GM18499 (cell line): ENCODE data around the gene OTULINL.

Experiments used
- ATAC-seq: cut with Tn5 transposase; IDR thresholded peaks from one replicate; pipeline ENCODE4 v1.9.1; 2021; ENCODE audit warnings: moderate number of reproducible peaks; ENCODE audit not compliant: insufficient read depth, unreplicated experiment

OTULINL gene

GRCh38 chr5:14595891-14596290 is 14.3 kb downstream of the OTULINL start:
- ATAC-seq = no peak

GRCh38 chr5:14597080-14597479 is 15.5 kb downstream of the OTULINL start:
- no peak for ATAC-seq

DNA sequence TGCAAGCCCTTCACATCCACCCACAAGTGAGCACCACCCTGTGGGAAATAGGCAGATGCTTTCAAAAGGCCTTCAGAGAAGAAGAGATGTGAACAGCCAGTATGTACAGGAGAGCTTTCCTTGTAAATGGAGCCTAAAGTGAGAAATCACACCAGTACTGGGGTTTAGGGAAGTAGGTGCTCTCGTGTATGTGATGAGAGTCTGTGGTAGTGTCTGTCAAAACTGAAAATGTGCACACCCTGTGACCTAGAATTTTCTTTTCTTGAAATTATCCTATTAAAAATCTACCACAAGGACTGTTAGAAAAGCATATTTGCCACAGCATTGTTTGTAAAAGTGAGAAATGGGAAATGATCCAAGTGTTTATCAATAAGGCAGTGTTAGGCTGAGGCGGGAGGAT is 16.6 kb downstream of the OTULINL start:
- ATAC-seq = no peak

GRCh38 chr5:14599476-14600127 is 18.0 kb downstream of the OTULINL start:
- no peak for ATAC-seq

DNA sequence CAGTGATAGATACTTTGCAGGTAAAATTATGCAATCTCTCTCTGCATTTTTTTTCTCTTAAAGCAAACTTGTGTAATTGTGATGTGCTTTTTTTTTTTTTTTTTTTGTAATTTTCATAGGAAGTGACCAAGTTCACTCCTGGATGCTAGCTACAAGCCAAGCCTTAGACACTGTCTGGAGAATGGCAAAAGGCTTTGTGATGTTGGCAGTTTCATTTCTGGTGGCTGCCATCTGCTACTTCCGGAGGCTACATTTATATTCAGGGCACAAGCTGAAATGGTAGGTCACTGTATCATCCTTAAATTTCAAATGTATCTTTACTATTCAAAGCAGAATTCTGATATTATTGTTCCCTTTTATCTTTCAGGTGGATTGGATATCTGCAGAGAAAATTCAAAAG is 19.3 kb downstream of the OTULINL start:
- ATAC-seq = no peak

GRCh38 chr5:14603141-14603540 is 21.5 kb downstream of the OTULINL start:
- no peak for ATAC-seq

- ATAC-seq = no peak
Observed at GRCh38 chr5:14607104-14607503, 25.5 kb downstream of the OTULINL start.

GRCh38 chr5:14608169-14608568 is 26.6 kb downstream of the OTULINL start:
- no peak for ATAC-seq

DNA sequence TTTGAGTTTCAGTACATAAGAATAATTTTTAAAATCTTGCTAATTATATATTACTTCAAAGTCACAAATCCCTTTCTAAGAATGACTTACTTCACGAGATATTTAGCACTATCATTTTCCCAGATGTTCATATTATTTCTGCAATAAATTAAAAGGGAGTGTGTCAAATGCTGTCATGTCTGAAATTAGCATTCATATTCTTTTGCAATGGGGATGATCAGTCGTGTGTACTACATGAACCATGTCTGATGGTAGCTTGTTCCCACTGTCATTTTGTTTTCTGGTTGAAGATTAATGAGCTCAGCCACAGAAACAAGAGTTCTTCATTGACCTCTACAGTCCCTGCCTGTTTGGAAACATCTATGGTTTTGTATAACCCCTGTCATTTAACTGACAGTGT is 30.1 kb downstream of the OTULINL start:
- ATAC-seq = no peak

DNA sequence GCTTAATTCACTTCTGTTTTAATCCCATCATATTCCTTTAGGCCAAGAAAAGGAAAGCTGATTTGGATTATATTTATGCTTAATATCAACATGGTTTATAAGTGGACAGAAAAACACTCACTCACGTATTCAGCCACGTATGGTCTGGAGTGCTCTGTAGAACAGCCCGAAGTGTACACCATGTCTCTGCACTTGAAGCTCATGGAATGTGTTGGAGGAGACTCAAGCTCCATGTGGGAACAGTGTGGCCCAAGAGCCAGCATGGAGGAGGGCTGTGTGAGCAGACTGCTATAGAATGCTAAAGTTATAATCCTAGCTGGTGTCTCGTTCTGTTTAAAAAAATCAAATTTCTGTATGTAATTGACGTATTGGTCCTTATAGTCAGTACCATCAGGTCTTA is 32.9 kb downstream of the OTULINL start:
- no peak for ATAC-seq

- no peak for ATAC-seq
Observed at GRCh38 chr5:14615365-14615764, 33.8 kb downstream of the OTULINL start.

GRCh38 chr5:14617441-14617840 is 35.8 kb downstream of the OTULINL start:
- no peak for ATAC-seq

GRCh38 chr5:14627270-14627669 is 45.7 kb downstream of the OTULINL start:
- ATAC-seq = no peak

DNA sequence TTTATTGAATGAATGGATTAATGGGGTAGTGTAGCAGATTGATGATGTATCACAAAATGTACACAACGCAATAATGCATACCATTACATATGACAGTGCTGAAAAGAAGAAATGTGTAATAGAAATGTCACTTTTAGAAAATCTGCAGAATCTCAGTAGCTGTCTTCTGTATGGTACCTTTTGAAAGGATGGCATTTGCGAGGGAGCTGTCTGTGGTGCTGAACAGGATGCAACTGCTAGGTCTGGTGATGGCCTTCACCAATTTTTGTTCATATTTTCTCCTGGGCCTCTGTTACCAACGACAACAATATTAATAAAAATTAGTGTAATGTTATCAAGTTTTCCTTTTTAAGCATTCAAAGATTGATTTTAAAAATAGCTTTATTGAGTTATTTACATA is 46.8 kb downstream of the OTULINL start:
- no peak for ATAC-seq

- ATAC-seq = no peak
Observed at GRCh38 chr5:14630671-14631070, 49.1 kb downstream of the OTULINL start.

- no peak for ATAC-seq
Observed at GRCh38 chr5:14635656-14636055, 54.1 kb downstream of the OTULINL start.

GRCh38 chr5:14640765-14641164 is 59.2 kb downstream of the OTULINL start:
- no peak for ATAC-seq

DNA sequence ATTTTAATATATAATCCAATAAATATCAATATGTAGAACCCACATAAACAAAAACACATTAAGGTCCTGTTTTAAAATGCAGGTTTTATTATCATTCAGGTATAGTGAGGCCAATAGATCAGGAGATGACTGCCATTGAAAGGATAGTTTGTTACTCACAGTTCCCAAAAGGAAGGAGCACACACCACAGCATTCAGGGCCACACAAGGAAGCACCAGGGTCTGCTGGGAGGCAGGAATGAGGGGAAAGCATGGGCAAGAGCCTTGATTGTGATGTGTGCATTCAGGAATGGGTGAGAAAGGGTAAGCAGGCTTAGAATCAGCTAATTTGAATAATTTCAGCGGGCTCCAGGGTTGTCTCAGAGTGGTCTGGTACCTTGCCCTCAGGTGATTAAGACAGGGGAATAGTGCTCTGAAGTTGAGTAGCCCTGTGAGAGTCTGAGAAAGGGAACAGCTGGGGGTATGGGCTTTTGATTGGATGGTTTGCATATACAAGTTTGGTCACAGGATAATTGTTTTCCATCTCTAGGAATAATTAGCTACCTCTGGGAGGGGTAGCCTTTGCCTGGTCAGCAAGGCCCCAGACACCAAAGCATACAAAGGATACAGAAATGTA is 63.1 kb downstream of the OTULINL start:
- ATAC-seq = no peak

DNA sequence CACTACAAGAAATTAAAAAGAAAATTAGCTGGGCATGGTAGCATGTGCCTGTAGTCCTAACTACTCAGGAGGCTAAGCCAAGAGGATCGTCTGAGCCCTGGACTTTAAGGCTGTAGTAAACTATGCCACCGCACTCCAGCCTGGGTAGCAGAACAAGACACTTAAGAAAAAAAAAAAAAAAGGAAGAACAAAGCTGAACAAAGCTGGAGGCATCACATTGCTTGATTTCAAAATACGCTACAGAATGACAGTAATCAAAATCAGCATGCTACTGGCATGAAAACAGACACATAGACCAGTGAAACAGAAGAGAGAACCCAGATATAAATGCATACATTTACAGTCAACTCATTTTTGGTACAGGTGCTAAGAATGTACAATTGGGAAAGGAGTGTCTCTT is 68.5 kb downstream of the OTULINL start:
- ATAC-seq = no peak

GRCh38 chr5:14655146-14655741 is 73.7 kb downstream of the OTULINL start:
- no peak for ATAC-seq

GRCh38 chr5:14656898-14657297 is 75.3 kb downstream of the OTULINL start:
- no peak for ATAC-seq
